ENCODE measurements around the gene HOXC13. TPM values are rescaled to one million over a fixed set of nuclear protein-coding genes. Genes with fewer than 3 reads are reported as not detected.
A peak's percentile ranks its signal among the peaks of the same experiment; 100 is the strongest.

HOXC13 gene
- total RNA-seq, 1 experiment from 2014 or later = 5.3 TPM

GRCh38 chr12:53973236-53974042, 34.8 kb downstream of the HOXC13 start:
- intact Hi-C loops (cut with micrococcal nuclease) = loop anchor here (1.0 to 2.0 kb wide), 2 partner anchors 35 to 206 kb away; partner anchors contain the start of gene HOXC13
- POLR2A ChIA-PET = interaction anchor here (0.6 to 5.1 kb wide), 9 partner anchors 10 to 142 kb away, joined by 3 to 59 read pairs (median 3); partner anchors contain the start of genes HOXC13 and HOXC9
- H3K36me3 Mint-ChIP-seq (ENCODE audit: insufficient read depth, unreplicated experiment) = no peaks in the 10 kb centered on the region
- peak overlapping the region; percentile 88 for H3K4me3 Mint-ChIP-seq (ENCODE audit: unreplicated experiment)
- peak; percentile 65 for DNase-seq (ENCODE audit: unreplicated experiment)
- H3K4me1 Mint-ChIP-seq (ENCODE audit: insufficient read depth, unreplicated experiment) = peaks cover 19% of the 10 kb centered on the region
- peak overlapping the region; percentile 88 for H3K27ac Mint-ChIP-seq (ENCODE audit: low read depth, unreplicated experiment)
- no peak for TF ChIP-seq CTCF (IDR thresholded peaks at IDR 0.05; ENCODE audit: unreplicated experiment)
- H3K27me3 Mint-ChIP-seq (ENCODE audit: insufficient read depth, unreplicated experiment) = no peaks in the 10 kb centered on the region
- TSS peak; percentile 31 for BruUV-seq (replicated peaks)
- H3K9me3 Mint-ChIP-seq (ENCODE audit: unreplicated experiment) = no peaks in the 10 kb centered on the region
- CTCF ChIA-PET = interaction anchor here (0.6 to 2.1 kb wide), 9 partner anchors 12 to 216 kb away, joined by 3 to 6 read pairs (median 4); partner anchors contain the start of gene HOXC10

- peak within 1 kb of the TSS; percentile 88 for H3K27ac Mint-ChIP-seq (ENCODE audit: low read depth, unreplicated experiment)
- no peaks in the 10 kb centered on the region for H3K27me3 Mint-ChIP-seq (ENCODE audit: insufficient read depth, unreplicated experiment)
- DNase-seq (ENCODE audit: unreplicated experiment) = peak; percentile 60
- POLR2A ChIA-PET = interaction anchor here (0.6 to 5.1 kb wide), 6 partner anchors 11 to 110 kb away, joined by 3 to 59 read pairs (median 3); partner anchors contain the start of genes HOXC13 and HOXC9
- CTCF ChIA-PET = interaction anchor here (0.6 to 1.3 kb wide), 5 partner anchors 11 to 243 kb away, joined by 3 to 6 read pairs (median 3); partner anchors contain the start of gene HOXC10
- no peaks in the 10 kb centered on the region for H3K36me3 Mint-ChIP-seq (ENCODE audit: insufficient read depth, unreplicated experiment)
- BruUV-seq (replicated peaks) = no TSS peak
- peak within 1 kb of the TSS; percentile 88 for H3K4me3 Mint-ChIP-seq (ENCODE audit: unreplicated experiment)
- H3K4me1 Mint-ChIP-seq (ENCODE audit: insufficient read depth, unreplicated experiment) = peaks cover 19% of the 10 kb centered on the region
- H3K9me3 Mint-ChIP-seq (ENCODE audit: unreplicated experiment) = no peaks in the 10 kb centered on the region
- intact Hi-C loops (cut with micrococcal nuclease) = loop anchor here (1.0 kb wide), 1 partner anchor 207 kb away; no protein-coding TSS in a partner anchor
- no peak for TF ChIP-seq CTCF (IDR thresholded peaks at IDR 0.05; ENCODE audit: unreplicated experiment)
Observed at GRCh38 chr12:53974084-53975063, 35.7 kb downstream of the HOXC13 start, which contains the start of gene HOTAIR. HOTAIR (minus strand) TSS chr12:53974954.

GRCh38 chr12:53975064-53975471, 36.4 kb downstream of the HOXC13 start:
- no peaks in the 10 kb centered on the region for H3K36me3 Mint-ChIP-seq (ENCODE audit: insufficient read depth, unreplicated experiment)
- intact Hi-C loops (cut with micrococcal nuclease) = no loop called here
- H3K4me1 Mint-ChIP-seq (ENCODE audit: insufficient read depth, unreplicated experiment) = peaks cover 19% of the 10 kb centered on the region
- H3K4me3 Mint-ChIP-seq (ENCODE audit: unreplicated experiment) = no peak overlapping the region
- no TSS peak for BruUV-seq (replicated peaks)
- DNase-seq (ENCODE audit: unreplicated experiment) = no peak
- ChIA-PET POLR2A (interaction anchor here (0.6 to 5.1 kb wide), 4 partner anchors 10 to 110 kb away, joined by 3 to 59 read pairs (median 10); partner anchors contain the start of genes HOXC10, HOXC13 and HOXC9), CTCF (interaction anchor here (0.6 to 2.5 kb wide), 3 partner anchors 13 to 244 kb away, joined by 3 to 11 read pairs (median 3); no protein-coding TSS in a partner anchor)
- no peaks in the 10 kb centered on the region for H3K9me3 Mint-ChIP-seq (ENCODE audit: unreplicated experiment)
- no peaks in the 10 kb centered on the region for H3K27me3 Mint-ChIP-seq (ENCODE audit: insufficient read depth, unreplicated experiment)
- no peak for TF ChIP-seq CTCF (IDR thresholded peaks at IDR 0.05; ENCODE audit: unreplicated experiment)
- no peak overlapping the region for H3K27ac Mint-ChIP-seq (ENCODE audit: low read depth, unreplicated experiment)

All from MCF 10A (cell line).